Brain pericyte (primary cell): ENCODE results near the gene MTOR.
"Not testable (repeated sequence)": the region's sequence is repeated elsewhere in the genome, so short reads cannot be mapped to it uniquely, and the experiment has no call there.

Experiments used
- DNase-seq: peaks from one replicate; pipeline ENCODE4 v3.0.0-alpha.2; 2012; ENCODE audit warnings: low read depth, low spot score

The MTOR gene

GRCh38 chr1:11262171-11263049 is at the start of gene MTOR:
MTOR (minus strand) TSS chr1:11262551; CDS start chr1:11259409, 3,142 bp downstream.
- peak; percentile 99 for DNase-seq

DNA sequence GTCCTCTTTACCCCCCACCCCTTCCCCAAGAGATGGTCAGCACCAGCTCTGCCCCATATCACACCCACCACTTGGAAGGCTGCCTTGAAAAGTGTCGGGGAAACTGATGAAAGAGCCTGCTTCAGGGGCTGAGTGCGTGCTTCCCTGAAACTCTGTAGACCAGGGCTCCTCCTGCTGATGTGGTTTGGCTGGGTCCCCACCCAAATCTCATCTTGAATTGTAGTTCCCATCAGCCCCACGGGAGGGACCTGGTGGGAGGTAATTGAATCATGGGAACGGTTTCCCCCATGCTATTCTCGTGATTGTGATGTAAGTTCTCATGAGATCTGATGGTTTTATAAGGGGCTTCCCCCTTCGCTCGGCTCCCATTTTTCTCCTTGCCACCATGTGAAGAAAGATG is 47.0 kb upstream of the MTOR start:
- DNase-seq: no peak

DNA sequence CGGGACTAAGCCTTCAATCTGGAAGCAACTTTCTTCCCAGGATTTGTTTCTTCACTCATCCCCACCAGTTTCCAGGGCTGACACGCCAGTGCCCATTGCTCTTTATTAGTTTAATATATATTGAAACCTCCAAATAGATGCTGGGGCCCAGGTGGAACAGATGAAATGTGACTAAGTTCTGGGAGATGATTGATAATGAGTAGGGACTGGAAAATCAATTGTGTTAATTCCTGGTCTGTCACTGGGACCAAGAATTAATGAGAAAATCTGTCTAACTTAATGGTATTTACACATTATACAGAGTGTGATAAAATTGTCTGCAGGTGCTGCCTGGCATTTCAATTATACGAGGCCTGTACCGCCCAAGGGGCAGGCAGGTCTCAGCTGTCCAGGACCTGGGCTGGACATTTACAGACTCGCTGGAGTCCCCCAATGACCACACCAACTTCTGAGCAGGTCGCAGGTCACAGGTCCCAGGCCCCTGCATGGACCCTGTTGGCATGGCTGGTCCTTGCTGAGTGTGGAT is 46.4 kb upstream of the MTOR start:
- DNase-seq: no peak

GRCh38 chr1:11307852-11308251 is 45.5 kb upstream of the MTOR start:
- DNase-seq: no peak

DNA sequence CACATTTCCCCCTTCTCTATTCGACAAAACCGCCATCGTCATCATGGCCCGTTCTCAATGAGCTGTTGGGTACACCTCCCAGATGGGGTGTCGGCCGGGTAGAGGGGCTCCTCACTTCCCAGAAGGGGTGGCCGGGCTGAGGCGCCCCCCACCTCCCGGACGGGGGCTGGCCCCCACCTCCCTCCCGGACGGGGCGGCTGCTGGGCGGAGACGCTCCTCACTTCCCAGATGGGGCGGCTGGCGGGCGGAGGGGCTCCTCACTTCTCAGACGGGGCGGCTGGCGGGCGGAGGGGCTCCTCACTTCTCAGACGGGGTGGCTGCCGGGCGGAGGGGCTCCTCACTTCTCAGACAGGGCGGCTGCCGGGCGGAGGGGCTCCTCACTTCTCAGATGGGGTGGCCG is 43.2 kb upstream of the MTOR start:
- not testable (repeated sequence) for DNase-seq

GRCh38 chr1:11302366-11302765 is 40.0 kb upstream of the MTOR start:
- DNase-seq: no peak

GRCh38 chr1:11301601-11302000 is 39.2 kb upstream of the MTOR start:
- no peak for DNase-seq

DNA sequence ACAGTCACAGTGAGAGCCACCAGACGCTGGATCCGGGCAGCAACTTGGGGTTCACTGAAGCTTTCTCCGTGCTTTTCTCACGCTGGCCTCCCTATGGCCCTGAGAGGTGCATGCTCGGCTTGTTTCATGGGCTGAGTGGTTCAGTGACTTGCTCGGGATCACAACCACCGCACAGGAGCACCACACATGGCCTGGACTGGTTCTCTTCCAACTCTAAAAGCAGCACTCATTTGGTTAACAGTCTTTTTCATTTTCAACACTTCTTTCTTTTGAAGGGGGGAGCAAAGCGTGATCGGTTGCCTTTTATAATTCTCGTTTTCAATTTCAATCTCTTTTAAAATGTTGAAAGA is 36.8 kb upstream of the MTOR start:
- DNase-seq: no peak

- no peak for DNase-seq
These were observed 36.3 kb upstream of the MTOR start for GRCh38 chr1:11298390-11299224.

DNA sequence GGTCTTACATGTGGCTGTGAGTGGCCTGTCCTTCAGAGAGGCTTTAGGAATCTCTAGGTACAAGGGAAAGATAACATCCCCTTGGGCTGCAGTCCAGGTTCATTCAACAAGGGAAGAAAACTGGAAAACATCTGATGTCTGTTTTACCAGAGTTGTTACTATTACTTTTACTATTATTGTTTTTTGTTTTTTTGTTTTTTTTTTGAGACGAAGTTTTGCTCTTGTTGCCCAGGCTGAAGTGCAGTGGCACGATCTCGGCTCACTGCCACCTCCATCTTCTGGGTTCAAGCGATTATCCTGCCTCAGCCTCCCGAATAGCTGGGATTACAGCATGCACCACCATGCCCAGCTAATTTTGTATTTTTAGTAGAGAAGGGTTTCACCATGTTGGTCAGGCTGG is 35.4 kb upstream of the MTOR start:
- not testable (repeated sequence) for DNase-seq

GRCh38 chr1:11295905-11296304 is 33.6 kb upstream of the MTOR start:
- no peak for DNase-seq

DNA sequence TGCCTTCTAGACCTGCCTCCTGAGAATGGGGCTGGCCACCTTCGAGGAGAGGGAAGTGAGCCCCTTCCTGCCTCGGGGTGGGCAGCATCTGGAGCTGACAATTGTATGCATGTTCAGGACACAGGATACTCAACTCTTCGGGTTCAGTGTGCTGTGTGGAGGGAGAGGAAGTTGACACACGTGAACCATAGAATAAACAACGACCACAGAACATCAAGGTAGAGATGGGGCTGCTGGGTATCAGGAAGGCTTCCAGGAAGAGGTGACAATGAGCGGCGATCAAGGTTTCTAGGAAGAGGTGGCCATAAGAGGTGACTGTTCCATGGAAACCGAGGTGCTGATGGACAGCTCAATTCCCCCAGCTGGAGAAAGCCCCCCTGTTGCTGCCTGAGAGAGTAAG is 32.6 kb upstream of the MTOR start:
- no peak for DNase-seq

GRCh38 chr1:11293856-11294255 is 31.5 kb upstream of the MTOR start:
- no peak for DNase-seq

DNA sequence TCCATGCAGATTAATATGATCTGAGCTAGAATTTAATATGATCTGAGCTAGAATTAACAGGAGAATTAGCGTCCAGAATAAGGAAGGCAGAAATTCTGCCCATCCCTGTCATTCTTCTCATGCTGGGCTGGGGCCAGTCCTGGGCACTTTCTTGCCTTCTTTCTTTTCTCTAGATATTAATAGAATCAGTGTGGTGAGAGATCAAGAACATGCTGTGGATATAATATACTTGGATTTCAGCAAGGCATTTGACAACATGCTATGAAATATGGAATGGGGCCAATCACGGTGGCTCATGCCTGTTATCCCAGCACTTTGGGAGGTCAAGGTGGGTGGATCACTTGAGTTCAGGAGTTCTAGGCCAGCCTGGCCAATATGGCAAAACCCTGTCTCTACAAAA is 28.7 kb upstream of the MTOR start:
- DNase-seq: no peak

GRCh38 chr1:11289064-11289463 is 26.7 kb upstream of the MTOR start:
- DNase-seq: no peak

- DNase-seq: no peak
These were observed 24.5 kb upstream of the MTOR start for GRCh38 chr1:11286735-11287410.

GRCh38 chr1:11285883-11286734 is 23.8 kb upstream of the MTOR start:
- DNase-seq: no peak

DNA sequence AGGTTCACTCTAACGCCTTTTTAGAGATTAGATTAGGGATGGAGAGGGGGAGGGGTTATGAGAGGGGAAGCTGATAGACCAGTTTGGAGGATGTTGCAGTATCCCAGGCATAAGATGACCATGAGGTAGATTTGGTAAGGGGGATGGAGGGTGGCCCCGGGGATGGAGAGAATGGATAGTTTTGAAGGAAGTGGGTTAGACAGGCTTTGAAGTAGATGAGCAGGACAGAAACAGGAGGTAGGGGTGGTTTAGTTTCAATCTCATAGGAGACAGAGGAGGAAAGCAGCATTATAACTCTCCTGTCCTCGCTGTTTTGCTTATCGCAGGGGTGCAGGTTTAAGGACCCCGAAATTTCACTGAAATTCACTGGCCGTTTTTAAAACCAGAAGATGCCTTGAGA is 22.4 kb upstream of the MTOR start:
- no peak for DNase-seq

GRCh38 chr1:11283151-11283550 is 20.8 kb upstream of the MTOR start:
- DNase-seq: no peak

- peak; percentile 89 for DNase-seq
These were observed 19.4 kb upstream of the MTOR start for GRCh38 chr1:11281518-11282331.
